ENCODE data around the gene TGFBR2.

GRCh38 chr3:30658328-30659052, 52.1 kb downstream of the TGFBR2 start:
- TF ChIP-seq TAF1 (IDR thresholded peaks at IDR 0.05; ENCODE audit: borderline replicate concordance, insufficient read depth, low read length) (no peak), POLR2AphosphoS5 (IDR thresholded peaks at IDR 0.05; ENCODE audit: low read depth, low read length) (no peak)

Data from PFSK-1 (cell line).